ENCODE data around the gene PARS2.
"Not testable (repeated sequence)": the region's sequence is repeated elsewhere in the genome, so short reads cannot be mapped to it uniquely, and the experiment has no call there.

PARS2 gene

DNA sequence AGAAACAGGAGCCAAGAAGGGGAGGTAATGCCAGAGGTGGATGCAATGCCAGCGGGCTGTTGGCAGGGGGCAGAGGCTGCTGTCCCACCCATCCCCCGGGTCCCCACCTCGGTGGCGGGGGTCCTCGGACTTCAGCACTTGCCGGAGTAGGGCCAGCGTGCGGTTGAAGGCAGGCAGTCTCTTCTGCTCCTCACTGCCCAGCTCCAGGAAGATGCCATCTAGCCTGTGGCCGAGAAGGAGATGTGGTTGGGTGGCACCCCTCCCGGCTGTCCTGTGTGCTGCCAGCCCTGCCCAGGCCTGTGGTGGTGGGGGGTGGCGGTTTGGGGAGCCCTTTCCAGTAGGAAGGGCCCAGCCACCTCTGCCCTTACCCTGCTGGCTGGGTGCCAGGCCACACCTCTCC is 23.3 kb upstream of the PARS2 start:
- Histone ChIP-seq H3K27ac (ENCODE audit: insufficient read depth, low read depth, low read length, poor library complexity, severe bottlenecking) (no peak overlapping the region), H3K27me3 (ENCODE audit: control insufficient read depth, insufficient read depth, low read length, poor library complexity, severe bottlenecking) (peaks cover 15% of the 10 kb centered on the region), H3K36me3 (ENCODE audit: control insufficient read depth, insufficient read depth, low read length) (no peaks in the 10 kb centered on the region), H3K4me3 (ENCODE audit: insufficient read depth, low read depth, low read length) (no peak overlapping the region), H3K9me3 (ENCODE audit: control insufficient read depth, low read length) (no peaks in the 10 kb centered on the region), H3K4me1 (ENCODE audit: control insufficient read depth, insufficient read depth, low read length) (no peaks in the 10 kb centered on the region)
- 89 to 92% methylated on average over 11 of the region's 11 CpGs for WGBS, 2 experiments

DNA sequence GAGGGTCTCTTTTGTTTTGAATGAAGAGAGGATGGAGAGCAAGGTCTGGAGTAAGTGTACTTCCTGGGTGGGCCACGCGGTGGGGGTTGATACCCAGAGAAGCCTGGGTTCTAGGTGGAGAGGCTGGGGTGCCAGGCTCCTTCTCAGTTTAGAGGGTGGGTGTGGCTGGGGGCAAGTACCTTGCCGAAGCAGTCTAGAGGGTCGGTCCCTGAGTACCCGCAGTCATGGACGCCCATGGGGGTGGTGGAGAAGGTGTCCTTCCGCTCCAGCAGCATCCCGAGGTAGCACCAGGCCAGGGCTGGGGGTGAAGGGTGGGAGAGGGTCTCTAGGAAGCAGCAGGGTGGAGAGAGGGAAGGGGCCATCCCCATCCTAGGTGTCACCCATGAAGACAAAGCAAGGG is 22.5 kb upstream of the PARS2 start:
- H3K4me3 ChIP-seq (ENCODE audit: insufficient read depth, low read depth, low read length), result no peak overlapping the region
- H3K27ac ChIP-seq (ENCODE audit: insufficient read depth, low read depth, low read length, poor library complexity, severe bottlenecking), result no peak overlapping the region
- H3K27me3 ChIP-seq (ENCODE audit: control insufficient read depth, insufficient read depth, low read length, poor library complexity, severe bottlenecking), result peaks cover 23% of the 10 kb centered on the region
- H3K9me3 ChIP-seq (ENCODE audit: control insufficient read depth, low read length), result no peaks in the 10 kb centered on the region
- 95 to 96% methylated on average over 8 of the region's 8 CpGs for WGBS, 2 experiments
- no peaks in the 10 kb centered on the region for H3K4me1 ChIP-seq (ENCODE audit: control insufficient read depth, insufficient read depth, low read length)
- H3K36me3 ChIP-seq (ENCODE audit: control insufficient read depth, insufficient read depth, low read length), result no peaks in the 10 kb centered on the region

DNA sequence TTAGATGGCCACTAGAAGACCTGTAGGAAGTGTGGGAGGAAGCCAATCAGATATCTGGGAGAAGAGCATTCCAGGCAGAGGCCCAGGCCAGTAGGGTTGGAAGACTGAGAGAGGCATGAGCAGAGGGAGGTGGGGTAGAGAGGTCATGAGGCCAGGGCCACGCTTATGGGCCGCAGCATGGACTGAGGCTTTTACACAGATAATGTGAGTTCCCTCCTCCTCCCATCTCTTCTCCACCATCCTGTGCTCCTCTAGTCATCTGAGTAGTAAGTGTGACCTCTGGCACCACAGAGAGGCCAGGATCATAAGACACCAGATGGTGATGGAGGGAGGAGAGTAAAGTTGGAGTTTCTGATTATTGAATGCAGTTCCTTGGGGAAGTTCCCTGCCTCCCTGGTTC is 19.7 kb upstream of the PARS2 start:
- WGBS, 2 experiments, result 79 to 100% methylated on average over 1 to 2 of the region's 2 CpGs
- Histone ChIP-seq H3K36me3 (ENCODE audit: control insufficient read depth, insufficient read depth, low read length) (no peaks in the 10 kb centered on the region), H3K27me3 (ENCODE audit: control insufficient read depth, insufficient read depth, low read length, poor library complexity, severe bottlenecking) (peaks cover 47% of the 10 kb centered on the region), H3K27ac (ENCODE audit: insufficient read depth, low read depth, low read length, poor library complexity, severe bottlenecking) (no peak overlapping the region), H3K4me1 (ENCODE audit: control insufficient read depth, insufficient read depth, low read length) (no peaks in the 10 kb centered on the region), H3K4me3 (ENCODE audit: insufficient read depth, low read depth, low read length) (no peak overlapping the region), H3K9me3 (ENCODE audit: control insufficient read depth, low read length) (no peaks in the 10 kb centered on the region)

DNA sequence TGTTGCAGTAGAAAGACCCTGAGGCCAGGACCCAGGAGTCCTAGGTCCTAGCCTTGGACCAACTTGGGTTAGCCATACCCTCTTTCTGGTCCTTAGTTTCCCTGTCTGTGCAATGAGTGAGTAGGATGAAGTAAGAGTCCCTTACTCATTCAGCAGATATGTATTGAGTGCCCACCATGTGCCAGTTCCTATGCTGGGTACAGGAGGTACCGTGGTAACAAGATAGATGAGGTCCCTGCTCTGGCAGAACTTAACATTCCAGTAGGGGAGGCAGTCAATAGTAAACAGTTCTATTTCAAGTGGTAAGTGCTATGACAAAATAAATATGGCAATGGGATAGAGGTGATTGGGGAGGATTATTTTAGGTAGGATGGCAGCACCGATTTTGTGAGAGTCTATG is 18.3 kb upstream of the PARS2 start:
- H3K4me1 ChIP-seq (ENCODE audit: control insufficient read depth, insufficient read depth, low read length), result no peaks in the 10 kb centered on the region
- H3K27me3 ChIP-seq (ENCODE audit: control insufficient read depth, insufficient read depth, low read length, poor library complexity, severe bottlenecking), result peaks cover 51% of the 10 kb centered on the region
- H3K9me3 ChIP-seq (ENCODE audit: control insufficient read depth, low read length), result no peaks in the 10 kb centered on the region
- no peak overlapping the region for H3K4me3 ChIP-seq (ENCODE audit: insufficient read depth, low read depth, low read length)
- 79 to 92% methylated on average over 2 of the region's 2 CpGs for WGBS, 2 experiments
- H3K27ac ChIP-seq (ENCODE audit: insufficient read depth, low read depth, low read length, poor library complexity, severe bottlenecking), result no peak overlapping the region
- no peaks in the 10 kb centered on the region for H3K36me3 ChIP-seq (ENCODE audit: control insufficient read depth, insufficient read depth, low read length)

GRCh38 chr1:54782156-54782555 is 17.8 kb upstream of the PARS2 start:
- H3K27me3 ChIP-seq (ENCODE audit: control insufficient read depth, insufficient read depth, low read length, poor library complexity, severe bottlenecking), result peaks cover 51% of the 10 kb centered on the region
- no peaks in the 10 kb centered on the region for H3K9me3 ChIP-seq (ENCODE audit: control insufficient read depth, low read length)
- no peak overlapping the region for H3K4me3 ChIP-seq (ENCODE audit: insufficient read depth, low read depth, low read length)
- H3K36me3 ChIP-seq (ENCODE audit: control insufficient read depth, insufficient read depth, low read length), result no peaks in the 10 kb centered on the region
- 90 to 94% methylated on average over 6 of the region's 6 CpGs for WGBS, 2 experiments
- H3K27ac ChIP-seq (ENCODE audit: insufficient read depth, low read depth, low read length, poor library complexity, severe bottlenecking), result no peak overlapping the region
- no peaks in the 10 kb centered on the region for H3K4me1 ChIP-seq (ENCODE audit: control insufficient read depth, insufficient read depth, low read length)

GRCh38 chr1:54781023-54781723 is 16.9 kb upstream of the PARS2 start:
- Histone ChIP-seq H3K27ac (ENCODE audit: insufficient read depth, low read depth, low read length, poor library complexity, severe bottlenecking) (no peak overlapping the region), H3K9me3 (ENCODE audit: control insufficient read depth, low read length) (no peaks in the 10 kb centered on the region), H3K4me3 (ENCODE audit: insufficient read depth, low read depth, low read length) (no peak overlapping the region), H3K27me3 (ENCODE audit: control insufficient read depth, insufficient read depth, low read length, poor library complexity, severe bottlenecking) (peaks cover 51% of the 10 kb centered on the region), H3K4me1 (ENCODE audit: control insufficient read depth, insufficient read depth, low read length) (no peaks in the 10 kb centered on the region), H3K36me3 (ENCODE audit: control insufficient read depth, insufficient read depth, low read length) (no peaks in the 10 kb centered on the region)
- 37 to 38% methylated on average over 74 of the region's 74 CpGs for WGBS, 2 experiments

GRCh38 chr1:54777431-54777830 is 13.1 kb upstream of the PARS2 start:
- Histone ChIP-seq H3K36me3 (ENCODE audit: control insufficient read depth, insufficient read depth, low read length) (no peaks in the 10 kb centered on the region), H3K27me3 (ENCODE audit: control insufficient read depth, insufficient read depth, low read length, poor library complexity, severe bottlenecking) (peaks cover 34% of the 10 kb centered on the region), H3K9me3 (ENCODE audit: control insufficient read depth, low read length) (no peaks in the 10 kb centered on the region), H3K4me1 (ENCODE audit: control insufficient read depth, insufficient read depth, low read length) (no peaks in the 10 kb centered on the region), H3K27ac (ENCODE audit: insufficient read depth, low read depth, low read length, poor library complexity, severe bottlenecking) (no peak overlapping the region), H3K4me3 (ENCODE audit: insufficient read depth, low read depth, low read length) (no peak overlapping the region)
- 88 to 89% methylated on average over 4 of the region's 4 CpGs for WGBS, 2 experiments

GRCh38 chr1:54777011-54777410 is 12.7 kb upstream of the PARS2 start:
- Histone ChIP-seq H3K9me3 (ENCODE audit: control insufficient read depth, low read length) (no peaks in the 10 kb centered on the region), H3K4me3 (ENCODE audit: insufficient read depth, low read depth, low read length) (no peak overlapping the region), H3K36me3 (ENCODE audit: control insufficient read depth, insufficient read depth, low read length) (no peaks in the 10 kb centered on the region), H3K27ac (ENCODE audit: insufficient read depth, low read depth, low read length, poor library complexity, severe bottlenecking) (no peak overlapping the region), H3K4me1 (ENCODE audit: control insufficient read depth, insufficient read depth, low read length) (no peaks in the 10 kb centered on the region), H3K27me3 (ENCODE audit: control insufficient read depth, insufficient read depth, low read length, poor library complexity, severe bottlenecking) (peaks cover 30% of the 10 kb centered on the region)
- WGBS, 2 experiments, result 81 to 84% methylated on average over 4 of the region's 4 CpGs

- not testable (repeated sequence) for H3K9me3 ChIP-seq (ENCODE audit: control insufficient read depth, low read length); H3K36me3 ChIP-seq (ENCODE audit: control insufficient read depth, insufficient read depth, low read length); H3K4me1 ChIP-seq (ENCODE audit: control insufficient read depth, insufficient read depth, low read length); H3K27ac ChIP-seq (ENCODE audit: insufficient read depth, low read depth, low read length, poor library complexity, severe bottlenecking); H3K4me3 ChIP-seq (ENCODE audit: insufficient read depth, low read depth, low read length)
- 90 to 95% methylated on average over 16 of the region's 16 CpGs for WGBS, 2 experiments
- H3K27me3 ChIP-seq (ENCODE audit: control insufficient read depth, insufficient read depth, low read length, poor library complexity, severe bottlenecking), result peaks cover 20% of the 10 kb centered on the region
Observed at GRCh38 chr1:54775828-54776721, 11.8 kb upstream of the PARS2 start.

DNA sequence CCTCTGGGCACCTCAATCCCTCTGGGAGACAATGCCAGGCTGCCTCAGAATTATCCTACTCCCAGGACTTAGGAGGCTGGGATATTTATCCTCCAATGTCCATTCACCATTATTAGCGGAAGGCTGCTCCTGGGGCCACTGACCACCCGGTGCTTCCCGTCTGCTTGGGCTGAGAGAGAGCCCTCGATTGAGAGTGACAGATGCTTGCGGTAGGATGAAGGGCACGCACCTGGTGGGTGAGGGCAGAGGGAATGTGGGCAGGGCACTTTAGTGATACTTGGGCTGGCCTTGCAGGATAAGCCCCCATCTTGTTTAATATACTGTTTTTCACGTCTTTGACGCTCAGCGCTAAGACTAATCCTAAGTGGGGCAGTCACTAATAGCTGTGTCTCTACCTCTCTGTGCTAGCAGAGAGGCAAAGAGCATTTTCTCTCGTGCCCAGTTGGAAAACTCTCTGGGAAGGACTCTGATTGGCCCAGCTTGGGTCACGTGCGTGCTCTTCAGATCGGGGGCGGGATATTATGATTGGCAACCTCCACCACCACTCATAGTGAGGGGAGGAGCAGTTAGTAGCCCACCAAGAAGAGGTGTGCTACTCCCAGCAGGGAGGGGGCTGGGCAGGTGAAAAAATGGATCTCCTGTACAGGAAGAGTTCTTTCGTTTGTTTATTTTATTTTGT is 10.6 kb upstream of the PARS2 start:
- H3K4me1 ChIP-seq (ENCODE audit: control insufficient read depth, insufficient read depth, low read length), result no peaks in the 10 kb centered on the region
- no peaks in the 10 kb centered on the region for H3K36me3 ChIP-seq (ENCODE audit: control insufficient read depth, insufficient read depth, low read length)
- no peaks in the 10 kb centered on the region for H3K9me3 ChIP-seq (ENCODE audit: control insufficient read depth, low read length)
- WGBS, 2 experiments, result 75 to 77% methylated on average over 15 of the region's 15 CpGs
- H3K4me3 ChIP-seq (ENCODE audit: insufficient read depth, low read depth, low read length), result no peak overlapping the region
- no peak overlapping the region for H3K27ac ChIP-seq (ENCODE audit: insufficient read depth, low read depth, low read length, poor library complexity, severe bottlenecking)
- peaks cover 9% of the 10 kb centered on the region for H3K27me3 ChIP-seq (ENCODE audit: control insufficient read depth, insufficient read depth, low read length, poor library complexity, severe bottlenecking)
